DOHH2 (cell line): ENCODE measurements around the gene CLIC3.

Experiments used
- CTCF ChIP-seq: fragments of 200-600 bp; sonication (generic); IDR thresholded peaks from one replicate; pipeline ENCODE4 v1.5.1; 2014; ENCODE audit warnings: antibody characterized with exemption, mild to moderate bottlenecking, low read depth, low read length; ENCODE audit not compliant: poor library complexity, severe bottlenecking
- EZH2phosphoT487 ChIP-seq: fragments of 200-600 bp; sonication (generic); IDR thresholded peaks from 2 replicates; pipeline ENCODE4 v1.6.1; 2017; ENCODE audit warnings: borderline replicate concordance, mild to moderate bottlenecking, antibody characterized with exemption, low read length, moderate library complexity, mixed read lengths

DNA sequence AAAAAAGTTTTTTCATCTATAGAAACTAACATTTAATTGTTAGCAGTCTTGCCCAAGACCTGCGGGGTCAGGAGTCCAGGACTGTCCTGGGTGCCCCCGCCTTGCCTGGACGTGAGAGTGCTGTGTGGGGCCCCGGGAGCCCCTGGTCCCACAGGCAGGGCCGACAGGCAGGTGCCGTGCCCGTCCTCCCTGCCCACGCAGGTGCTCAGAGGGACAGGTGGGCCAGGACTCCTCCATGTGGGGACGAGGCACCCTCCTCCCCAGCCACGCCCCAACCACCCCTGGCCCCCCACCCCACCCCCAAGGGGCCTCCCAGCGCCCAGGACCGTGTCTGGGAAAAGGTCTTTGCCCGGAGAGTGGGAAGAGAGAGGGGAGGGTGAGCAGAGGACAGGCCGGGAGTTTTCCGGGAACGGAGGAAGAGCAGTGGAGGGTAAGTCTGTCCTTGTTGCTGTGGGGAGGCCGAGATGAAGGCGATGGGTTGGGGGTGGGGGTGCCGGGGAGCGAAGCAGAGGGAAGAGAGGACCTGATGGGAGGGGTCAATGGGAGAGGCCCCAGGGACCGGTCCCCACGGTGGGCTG, 47.0 kb downstream of the CLIC3 start:
- no peak for TF ChIP-seq CTCF
- TF ChIP-seq EZH2phosphoT487, result no peak
